Posterior vena cava (tissue), 2 donors: ENCODE data around the gene ZNF526. TPM values are rescaled to one million over a fixed set of nuclear protein-coding genes. Genes with fewer than 3 reads are reported as not detected.

Experiments
- DNase-seq: peaks from one replicate; pipeline ENCODE4 v3.0.0-alpha.2; 2020; ENCODE audit warnings: low spot score
- intact Hi-C, 2 donors: fragments of 100-400 bp; cut with DNase I; formaldehyde crosslinking; loops; one replicate each; pipeline versions ENCODE4 v1.14.1 to v1.14.2; 2022 to 2023
- total RNA-seq, 2 donors: library from RNA; stranded (reverse); fragmentation: NEBNext Ultra II Directional; extraction: Animal tissue kit (Norgen Biotek cat#: 25700); gene quantifications; one replicate each; pipeline ENCODE4 v1.2.1, GENCODE V29; 2021
- donor health status: DM: yes; HTN: yes; CAD: no.
- donor health status: DM: yes; HTN: yes; CAD: no.

Gene ZNF526
- total RNA-seq, 2 donors from 2014 or later: 8.2 to 8.7 TPM

- intact Hi-C loops: no loop called here
- DNase-seq: no peak
Observed at GRCh38 chr19:42271861-42272534, 51.9 kb downstream of the ZNF526 start.

DNA sequence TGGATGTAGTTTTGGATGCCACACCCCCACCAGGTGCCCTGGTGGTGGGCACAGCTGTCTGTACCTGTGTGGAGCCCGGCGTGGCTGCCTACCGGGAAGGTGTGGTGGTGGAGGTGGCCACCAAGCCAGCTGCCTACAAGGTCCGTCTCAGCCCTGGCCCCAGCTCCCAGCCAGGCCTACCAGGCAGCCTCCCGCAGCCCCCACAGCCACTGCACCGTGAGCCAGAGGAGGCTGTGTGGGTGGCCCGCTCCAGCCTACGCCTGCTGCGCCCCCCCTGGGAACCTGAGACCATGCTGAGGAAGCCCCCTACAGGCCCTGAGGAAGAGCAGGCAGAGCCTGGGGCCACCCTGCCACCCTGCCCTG is 52.4 kb downstream of the ZNF526 start:
- no peak for DNase-seq

DNA sequence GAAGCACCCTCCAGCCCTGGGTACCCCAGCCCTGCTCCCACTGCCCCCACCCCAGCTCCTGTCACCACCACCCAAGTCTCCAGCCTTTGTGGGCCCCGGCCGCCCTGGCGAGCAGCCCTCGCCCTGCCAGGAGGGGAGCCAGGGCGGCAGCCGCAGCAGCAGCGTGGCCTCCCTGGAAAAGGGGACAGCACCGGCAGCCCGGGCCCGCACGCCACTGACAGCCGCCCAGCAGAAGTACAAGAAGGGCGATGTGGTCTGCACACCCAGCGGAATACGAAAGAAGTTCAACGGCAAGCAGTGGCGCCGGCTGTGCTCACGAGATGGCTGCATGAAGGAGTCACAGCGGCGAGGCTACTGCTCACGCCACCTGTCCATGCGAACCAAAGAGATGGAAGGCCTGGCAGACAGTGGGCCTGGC is 52.9 kb downstream of the ZNF526 start:
- intact Hi-C loops: no loop called here
- DNase-seq: no peak

More for the DNA sequence above, 52.4 kb downstream of the ZNF526 start:
- intact Hi-C loops: no loop called here

DNA sequence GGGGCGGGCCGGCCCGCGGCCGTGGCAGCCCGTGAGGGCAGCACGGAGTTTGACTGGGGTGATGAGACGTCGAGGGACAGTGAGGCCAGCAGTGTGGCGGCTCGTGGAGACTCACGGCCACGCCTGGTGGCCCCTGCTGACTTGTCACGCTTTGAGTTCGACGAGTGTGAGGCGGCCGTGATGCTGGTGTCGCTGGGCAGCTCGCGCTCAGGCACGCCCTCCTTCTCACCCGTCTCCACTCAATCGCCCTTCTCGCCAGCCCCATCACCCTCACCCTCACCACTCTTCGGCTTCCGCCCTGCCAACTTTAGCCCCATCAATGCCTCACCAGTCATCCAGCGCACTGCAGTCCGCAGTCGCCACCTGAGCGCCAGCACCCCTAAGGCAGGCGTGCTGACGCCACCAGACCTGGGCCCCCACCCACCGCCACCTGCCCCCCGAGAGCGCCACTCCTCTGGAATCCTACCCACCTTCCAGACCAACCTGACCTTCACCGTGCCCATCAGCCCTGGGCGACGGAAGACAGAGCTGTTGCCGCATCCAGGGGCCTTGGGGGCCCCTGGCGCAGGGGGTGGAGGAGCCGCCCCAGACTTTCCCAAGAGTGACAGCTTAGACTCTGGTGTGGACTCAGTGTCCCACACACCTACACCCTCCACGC is 53.4 kb downstream of the ZNF526 start:
- intact Hi-C loops: no loop called here
- no peak for DNase-seq

DNA sequence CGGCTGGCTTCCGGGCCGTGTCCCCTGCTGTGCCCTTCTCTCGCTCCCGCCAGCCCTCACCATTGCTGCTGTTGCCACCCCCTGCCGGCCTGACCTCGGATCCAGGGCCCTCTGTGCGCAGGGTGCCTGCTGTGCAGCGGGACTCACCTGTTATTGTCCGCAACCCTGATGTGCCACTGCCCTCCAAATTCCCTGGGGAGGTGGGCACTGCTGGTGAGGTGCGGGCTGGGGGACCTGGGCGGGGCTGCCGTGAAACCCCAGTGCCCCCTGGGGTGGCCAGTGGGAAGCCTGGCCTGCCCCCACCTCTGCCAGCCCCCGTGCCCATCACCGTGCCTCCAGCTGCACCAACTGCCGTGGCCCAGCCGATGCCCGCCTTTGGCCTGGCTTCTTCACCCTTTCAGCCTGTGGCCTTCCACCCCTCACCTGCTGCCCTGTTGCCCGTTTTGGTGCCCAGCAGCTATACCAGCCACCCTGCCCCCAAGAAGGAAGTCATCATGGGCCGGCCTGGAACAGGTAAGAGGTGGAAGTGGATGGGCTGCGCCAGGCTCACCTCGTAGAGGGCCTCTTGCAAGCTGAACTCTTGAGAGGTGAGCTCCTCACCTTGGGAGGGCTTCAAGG is 54.1 kb downstream of the ZNF526 start:
- intact Hi-C loops: no loop called here
- no peak for DNase-seq

- DNase-seq: no peak
- intact Hi-C loops: no loop called here
Observed at GRCh38 chr19:42275103-42275502, 55.0 kb downstream of the ZNF526 start.

GRCh38 chr19:42275517-42275916 is 55.4 kb downstream of the ZNF526 start:
- intact Hi-C loops: no loop called here

GRCh38 chr19:42276284-42276683 is 56.2 kb downstream of the ZNF526 start:
- no peak for DNase-seq
- intact Hi-C loops: no loop called here

More at GRCh38 chr19:42275517-42275916, 55.4 kb downstream of the ZNF526 start:
- no peak for DNase-seq

- DNase-seq: no peak
- intact Hi-C loops: no loop called here
Observed at GRCh38 chr19:42276821-42277220, 56.7 kb downstream of the ZNF526 start.

Other genes with a start within 250 kb of the ZNF526 start
- under 1 TPM in 1 of 2 donors, not detected in 1; 0.19 TPM for gene ATP1A3, start 226.1 kb upstream of the ZNF526 start, total RNA-seq
- 10 to 100 TPM; 11.3 to 13.4 TPM for gene GRIK5, start 150.1 kb upstream of the ZNF526 start, total RNA-seq
- gene ZNF574, start 144.1 kb upstream of the ZNF526 start, total RNA-seq: 1 to 10 TPM; 7.6 to 9.1 TPM
- gene POU2F2, start 87.9 kb upstream of the ZNF526 start, total RNA-seq: 1 to 10 TPM; 2.1 to 3.1 TPM
- 10 to 100 TPM; 12.2 to 13.0 TPM for gene DEDD2, start 2.6 kb upstream of the ZNF526 start, total RNA-seq
- 10 to 100 TPM; 29.2 to 35.1 TPM for gene GSK3A, start 22.3 kb downstream of the ZNF526 start, total RNA-seq
- gene ERF, start 34.8 kb downstream of the ZNF526 start, total RNA-seq: 10 to 100 TPM; 47.9 to 54.5 TPM
- gene CIC, start 48.9 kb downstream of the ZNF526 start, total RNA-seq: 10 to 100 TPM; 57.7 to 79.0 TPM
- under 1 TPM in 1 of 2 donors, not detected in 1; 0.19 TPM for gene PRR19, start 81.8 kb downstream of the ZNF526 start, total RNA-seq
- 1 to 10 TPM; 5.7 to 5.8 TPM for gene PAFAH1B3, start 82.3 kb downstream of the ZNF526 start, total RNA-seq
- under 1 TPM in 1 of 2 donors, not detected in 1; 0.14 TPM for gene TMEM145, start 93.0 kb downstream of the ZNF526 start, total RNA-seq
- gene MEGF8, start 105.3 kb downstream of the ZNF526 start, total RNA-seq: 10 to 100 TPM; 16.8 to 20.4 TPM
- under 1 TPM; 0.52 to 0.88 TPM for gene CNFN, start 170.0 kb downstream of the ZNF526 start, total RNA-seq
- 1 to 10 TPM; 4.4 to 6.7 TPM for gene LIPE, start 207.1 kb downstream of the ZNF526 start, total RNA-seq
- not detected for gene CXCL17, start 222.6 kb downstream of the ZNF526 start, total RNA-seq